ENCODE results near the gene OR51E2.
"Not testable (repeated sequence)": the region's sequence is repeated elsewhere in the genome, so short reads cannot be mapped to it uniquely, and the experiment has no call there.

OR51E2 gene, protein sequence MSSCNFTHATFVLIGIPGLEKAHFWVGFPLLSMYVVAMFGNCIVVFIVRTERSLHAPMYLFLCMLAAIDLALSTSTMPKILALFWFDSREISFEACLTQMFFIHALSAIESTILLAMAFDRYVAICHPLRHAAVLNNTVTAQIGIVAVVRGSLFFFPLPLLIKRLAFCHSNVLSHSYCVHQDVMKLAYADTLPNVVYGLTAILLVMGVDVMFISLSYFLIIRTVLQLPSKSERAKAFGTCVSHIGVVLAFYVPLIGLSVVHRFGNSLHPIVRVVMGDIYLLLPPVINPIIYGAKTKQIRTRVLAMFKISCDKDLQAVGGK

DNA sequence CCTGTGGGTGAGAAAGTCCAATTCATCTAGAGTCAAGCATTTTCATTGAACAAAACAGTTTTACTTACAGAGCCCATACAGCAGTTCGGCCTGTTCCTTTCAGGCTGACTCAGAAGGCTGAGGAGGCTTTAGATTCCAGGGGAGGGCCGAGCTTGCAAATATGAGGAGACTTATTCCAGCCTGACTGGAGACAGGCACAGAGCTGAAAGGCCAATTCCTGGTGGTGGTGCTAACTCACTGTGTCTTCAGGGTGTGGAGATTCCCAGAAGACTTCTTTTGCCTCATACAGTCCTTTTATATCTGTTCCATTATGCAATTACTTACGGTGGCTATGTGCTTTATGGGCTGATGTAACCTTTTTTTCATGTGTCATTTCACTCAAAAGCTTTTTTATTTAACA is at the start of gene OR51E2:
OR51E2 (minus strand) TSS at position 269 of the 400 bp plus-strand sequence. CDS start 15,142 bp downstream, outside the sequence.
- in situ Hi-C loops (cut with MboI; ENCODE audit: low sequenced_read_pairs) = no loop called here

DNA sequence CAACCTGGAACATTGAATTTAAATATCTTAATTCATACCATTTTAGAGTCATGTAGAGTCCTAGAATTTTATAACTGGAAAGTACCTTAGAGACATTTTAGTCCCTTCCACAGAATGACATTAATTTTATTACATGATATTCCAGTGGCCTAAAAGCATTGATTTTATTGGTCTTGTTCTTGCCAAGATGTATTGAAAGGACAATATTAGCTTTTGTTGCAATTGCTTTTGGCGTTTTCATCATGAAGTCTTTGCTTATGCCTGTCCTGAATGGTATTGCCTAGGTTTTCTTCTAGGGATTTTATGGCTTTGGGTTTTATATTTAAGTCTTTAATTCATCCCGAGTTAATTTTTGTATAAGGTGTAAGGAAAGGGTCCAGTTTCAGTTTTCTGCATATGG is 43.1 kb upstream of the OR51E2 start:
- in situ Hi-C loops (cut with MboI; ENCODE audit: low sequenced_read_pairs) = no loop called here

DNA sequence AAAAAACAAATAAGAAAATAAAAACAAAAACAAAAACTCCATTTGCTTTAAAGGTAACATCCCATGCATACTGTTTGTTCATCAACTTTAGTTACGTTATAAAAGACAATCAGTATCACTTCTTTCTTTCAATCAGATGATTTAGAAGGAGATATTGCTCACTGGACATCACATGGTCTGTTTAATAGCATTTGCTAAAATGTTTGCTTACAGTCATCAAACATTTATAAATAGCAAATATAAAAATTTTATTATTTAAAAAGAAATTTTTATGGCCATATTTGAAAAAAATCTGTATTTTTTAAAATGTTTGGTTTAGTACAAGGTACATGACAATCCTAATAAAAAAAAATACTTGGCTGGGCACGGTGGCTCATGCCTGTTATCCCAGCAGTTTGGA is 29.5 kb upstream of the OR51E2 start:
- in situ Hi-C loops (cut with MboI; ENCODE audit: low sequenced_read_pairs) = no loop called here

DNA sequence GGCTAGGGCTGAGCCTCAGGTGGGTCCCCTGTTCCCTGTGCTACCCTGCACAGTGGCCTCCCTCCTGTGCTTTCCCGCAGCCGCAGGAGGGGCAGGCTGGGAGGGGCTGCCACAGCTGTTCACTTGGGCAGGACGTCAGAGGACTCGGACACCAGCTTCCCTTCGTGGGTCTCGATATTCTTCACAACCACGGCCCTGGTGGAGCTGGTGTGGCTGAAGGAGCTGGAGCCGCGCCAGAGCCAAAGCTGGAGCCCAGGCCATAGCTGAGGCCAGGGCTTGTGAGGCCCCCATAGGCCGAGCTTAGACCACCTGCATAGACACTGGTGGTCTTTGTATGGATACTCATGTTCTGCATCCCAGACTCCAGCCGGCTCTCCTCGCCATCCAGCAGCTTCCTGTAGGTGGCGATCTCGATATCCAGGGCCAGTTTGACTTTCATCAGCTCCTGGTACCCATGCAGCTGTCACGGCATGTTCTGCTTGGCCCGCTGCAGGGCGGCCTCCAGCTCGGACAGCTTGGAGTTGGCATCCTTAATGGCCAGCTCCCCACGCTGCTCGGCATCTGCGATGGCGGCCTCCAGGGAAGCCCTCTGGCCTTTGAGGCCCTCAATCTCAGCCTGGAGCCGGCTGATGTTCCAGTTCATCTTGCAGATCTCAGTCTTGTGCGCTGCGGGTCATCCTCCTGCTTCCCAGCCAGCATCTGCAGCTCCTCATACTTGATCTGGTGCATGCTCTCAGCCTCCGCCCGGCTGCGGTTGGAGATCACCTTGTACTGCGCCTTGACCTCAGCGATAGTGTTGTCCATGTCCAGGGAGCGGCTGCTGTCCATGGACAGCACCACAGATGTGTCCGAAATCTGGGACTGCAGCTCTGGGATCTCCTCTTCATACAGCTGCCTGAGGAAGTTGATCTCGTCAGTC is 25.2 kb upstream of the OR51E2 start:
- in situ Hi-C loops (cut with MboI; ENCODE audit: low sequenced_read_pairs) = not testable (repeated sequence)

DNA sequence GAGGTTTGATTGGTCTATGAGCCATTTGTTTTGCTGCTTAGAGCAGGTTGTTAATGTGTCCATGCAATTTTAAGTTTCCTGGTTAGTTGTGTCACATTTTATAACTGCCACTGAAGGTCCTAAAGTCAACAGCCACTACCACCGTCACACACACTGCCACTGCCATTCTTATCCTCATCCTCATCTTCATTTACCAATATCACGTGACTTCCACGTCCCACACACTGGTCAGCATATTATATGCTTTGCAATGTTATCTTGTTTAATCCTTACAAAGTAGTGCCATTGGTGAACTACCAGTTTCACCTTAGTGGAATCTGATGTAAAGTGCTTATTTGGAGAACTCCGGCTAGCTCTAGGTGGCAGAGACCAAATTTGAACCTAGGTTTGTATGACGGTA is 16.6 kb upstream of the OR51E2 start:
- in situ Hi-C loops (cut with MboI; ENCODE audit: low sequenced_read_pairs) = no loop called here

DNA sequence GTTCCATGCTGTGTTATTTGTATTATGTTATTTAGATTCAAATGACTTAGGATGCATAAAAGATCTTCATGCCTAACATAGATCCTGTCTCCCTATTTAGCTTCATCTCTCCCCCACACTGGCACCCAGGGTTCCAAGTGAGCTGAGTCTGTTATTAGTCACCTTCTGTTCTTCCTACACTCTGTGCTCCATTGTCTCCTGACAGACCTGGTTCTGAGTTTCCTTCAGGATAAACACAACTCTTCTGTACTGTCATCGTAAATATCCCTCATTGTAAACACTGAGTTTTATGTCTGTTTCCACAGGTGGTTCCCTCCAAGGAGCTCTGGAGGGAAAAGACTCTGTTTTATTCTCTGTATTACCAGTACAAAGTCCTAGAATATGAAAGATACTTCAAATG is 15.6 kb upstream of the OR51E2 start:
- in situ Hi-C loops (cut with MboI; ENCODE audit: low sequenced_read_pairs) = no loop called here

DNA sequence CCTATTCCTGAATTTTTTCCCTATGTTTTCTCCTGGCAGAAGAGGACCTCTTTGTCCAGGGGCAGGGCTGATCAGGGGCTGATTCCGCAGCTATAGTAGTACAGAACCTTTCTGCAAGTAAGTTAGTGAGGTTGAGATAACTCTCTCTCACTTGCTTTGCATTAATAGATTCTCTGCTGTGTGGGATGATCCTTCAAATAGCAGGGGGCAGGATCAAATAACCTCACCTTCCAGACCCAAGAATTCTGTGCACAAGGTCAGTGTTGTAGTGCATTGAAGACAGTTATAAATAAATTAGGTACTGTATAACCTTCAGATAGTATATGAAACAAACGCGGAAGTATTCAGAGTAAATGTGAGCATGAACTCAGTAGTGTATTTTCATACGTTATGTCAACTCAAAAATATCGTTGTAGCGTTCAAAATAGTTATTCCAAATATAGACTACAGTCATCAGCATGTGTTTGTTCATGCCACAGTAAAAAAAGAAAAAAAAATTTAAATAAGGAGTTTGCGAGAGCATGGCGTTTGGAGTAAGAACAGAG is 7.2 kb upstream of the OR51E2 start:
- in situ Hi-C loops (cut with MboI; ENCODE audit: low sequenced_read_pairs) = no loop called here

DNA sequence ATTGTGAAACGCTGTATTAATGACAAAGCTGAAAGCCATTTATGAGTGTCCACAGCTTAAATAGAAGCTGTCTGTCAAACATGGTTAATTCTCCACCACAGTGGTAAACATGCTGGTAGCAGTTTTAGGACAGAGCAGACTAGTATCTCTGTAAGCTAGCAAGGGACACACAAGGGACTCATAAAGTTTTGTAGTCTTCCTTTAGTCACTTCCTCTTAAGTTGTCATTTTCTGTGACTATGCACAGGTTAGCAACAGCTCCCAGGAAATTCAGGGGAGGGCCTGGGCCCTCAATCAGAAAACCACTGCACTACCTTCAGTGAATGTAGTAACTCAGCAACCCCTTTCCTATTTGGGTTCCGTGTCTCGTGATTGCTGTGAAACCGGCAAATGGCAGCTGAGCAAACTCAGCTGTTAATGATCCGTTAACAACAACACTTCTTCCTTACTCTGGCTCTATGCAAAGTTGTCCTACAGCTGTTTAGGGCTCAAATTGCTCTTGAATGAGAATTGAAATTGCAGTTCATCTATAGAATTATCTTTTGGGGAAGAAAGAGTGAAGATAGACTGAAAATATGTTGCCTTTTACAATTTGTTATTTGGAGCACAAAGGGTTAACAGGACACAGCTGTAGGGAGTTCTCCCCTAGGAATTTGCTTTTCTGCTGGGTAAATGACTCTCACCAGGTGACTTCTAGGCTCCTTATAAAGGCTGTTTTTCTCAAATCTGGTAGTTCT is 6.6 kb upstream of the OR51E2 start, which contains the start of gene MMP26:
MMP26 (plus strand) TSS at position 731 of the 736 bp plus-strand sequence.
- in situ Hi-C loops (cut with MboI; ENCODE audit: low sequenced_read_pairs) = no loop called here

DNA sequence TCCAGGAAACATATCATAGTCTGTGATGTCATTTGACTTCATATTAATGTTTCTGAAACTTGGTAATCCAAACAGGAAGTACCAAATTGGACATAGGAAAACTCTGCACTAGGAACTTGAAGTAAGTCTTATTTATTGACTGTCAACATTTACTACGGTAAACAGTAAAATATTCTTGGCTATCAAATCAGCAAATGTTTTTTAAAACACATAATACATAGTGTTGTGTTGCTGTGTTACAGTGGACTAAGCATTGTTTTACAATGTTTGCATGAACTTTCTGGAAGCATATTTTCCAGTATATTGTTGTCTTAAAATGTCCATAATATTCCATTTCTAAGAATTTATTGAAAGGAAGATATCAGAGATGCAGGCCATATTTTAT is 2.8 kb upstream of the OR51E2 start:
- in situ Hi-C loops (cut with MboI; ENCODE audit: low sequenced_read_pairs) = no loop called here

DNA sequence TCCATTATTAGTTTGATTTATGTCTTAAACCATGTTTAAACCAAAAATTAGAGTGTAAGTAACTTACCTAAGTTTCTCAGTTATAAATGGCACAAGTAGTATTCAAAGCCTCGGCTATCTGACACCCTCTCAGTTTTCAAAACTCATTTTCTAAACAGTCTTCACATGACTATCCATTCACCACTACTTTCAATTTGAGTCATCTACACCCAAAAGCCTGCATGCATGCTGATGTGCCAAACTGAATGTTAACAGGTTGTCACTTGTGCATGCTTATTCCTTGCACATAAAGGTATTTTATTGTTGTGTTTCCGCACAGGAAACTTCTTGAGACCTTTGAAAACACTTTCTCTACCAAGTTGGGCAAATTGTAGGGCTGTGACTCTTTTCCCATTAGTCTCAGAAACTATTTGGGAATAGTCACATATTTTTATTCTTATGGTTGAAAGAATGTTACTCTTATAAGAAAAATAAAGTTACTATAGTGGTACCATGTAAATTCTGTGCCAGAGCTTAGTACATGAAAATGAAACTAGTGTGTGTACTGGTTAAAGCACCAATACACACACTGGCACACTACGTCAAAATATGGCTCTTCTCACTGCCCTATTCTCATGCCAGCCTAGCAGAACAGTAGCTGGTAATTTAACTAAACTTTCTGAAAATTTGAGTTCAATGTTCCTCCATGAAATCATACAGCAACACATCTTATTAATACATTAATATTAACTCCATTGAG is 2.2 kb upstream of the OR51E2 start:
- in situ Hi-C loops (cut with MboI; ENCODE audit: low sequenced_read_pairs) = no loop called here

DNA sequence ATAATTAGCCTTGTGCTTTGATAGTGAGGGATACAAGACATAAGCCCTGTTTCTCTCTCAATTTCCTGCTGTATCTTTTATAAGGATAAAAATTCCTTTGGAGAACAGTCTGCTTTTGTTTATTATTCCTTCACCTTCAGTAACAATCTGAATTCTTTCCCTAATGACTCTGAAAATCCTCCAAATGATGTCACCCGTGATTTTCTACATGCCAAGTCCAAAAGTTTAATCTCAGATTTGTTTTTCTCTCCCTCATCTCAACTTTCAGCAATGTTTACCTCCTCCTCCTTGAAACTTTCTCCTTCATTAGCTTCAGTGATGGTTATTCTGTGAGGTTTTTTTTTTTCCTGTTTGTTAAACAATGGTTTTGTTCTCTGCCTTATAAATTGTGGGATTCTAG is 2.2 kb downstream of the OR51E2 start:
- in situ Hi-C loops (cut with MboI; ENCODE audit: low sequenced_read_pairs) = no loop called here

DNA sequence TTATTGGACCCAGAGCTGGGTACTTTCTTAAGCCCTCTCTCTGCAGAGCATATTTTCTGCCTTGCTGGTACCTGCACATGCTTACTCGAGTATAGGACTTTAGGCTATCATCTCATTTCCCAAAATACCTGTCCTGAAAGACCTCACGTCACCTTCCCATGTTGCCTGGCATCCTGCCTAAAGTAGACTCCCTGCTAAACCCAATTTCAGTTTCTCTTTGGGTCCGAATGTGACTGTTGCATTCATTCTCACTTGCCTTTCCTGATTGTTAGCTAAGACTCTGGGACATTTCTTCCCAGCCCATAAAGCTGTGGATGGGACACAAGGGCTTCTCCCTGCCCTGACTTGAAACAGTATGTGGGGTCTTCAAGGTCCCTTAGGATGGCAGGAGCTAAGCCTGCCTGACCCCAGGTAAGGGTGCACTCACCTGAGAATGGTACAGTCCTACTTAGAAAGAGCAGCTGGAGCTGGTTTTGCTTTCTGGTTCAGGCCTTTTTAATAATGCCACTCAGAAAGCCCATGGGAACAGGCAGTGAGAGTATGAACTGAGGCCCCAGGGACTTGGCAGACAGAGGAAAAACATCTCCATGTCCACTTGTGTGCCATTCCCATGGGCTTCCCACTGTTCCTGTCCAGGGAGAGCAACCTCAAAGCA is 12.9 kb downstream of the OR51E2 start:
- in situ Hi-C loops (cut with MboI; ENCODE audit: low sequenced_read_pairs) = no loop called here

DNA sequence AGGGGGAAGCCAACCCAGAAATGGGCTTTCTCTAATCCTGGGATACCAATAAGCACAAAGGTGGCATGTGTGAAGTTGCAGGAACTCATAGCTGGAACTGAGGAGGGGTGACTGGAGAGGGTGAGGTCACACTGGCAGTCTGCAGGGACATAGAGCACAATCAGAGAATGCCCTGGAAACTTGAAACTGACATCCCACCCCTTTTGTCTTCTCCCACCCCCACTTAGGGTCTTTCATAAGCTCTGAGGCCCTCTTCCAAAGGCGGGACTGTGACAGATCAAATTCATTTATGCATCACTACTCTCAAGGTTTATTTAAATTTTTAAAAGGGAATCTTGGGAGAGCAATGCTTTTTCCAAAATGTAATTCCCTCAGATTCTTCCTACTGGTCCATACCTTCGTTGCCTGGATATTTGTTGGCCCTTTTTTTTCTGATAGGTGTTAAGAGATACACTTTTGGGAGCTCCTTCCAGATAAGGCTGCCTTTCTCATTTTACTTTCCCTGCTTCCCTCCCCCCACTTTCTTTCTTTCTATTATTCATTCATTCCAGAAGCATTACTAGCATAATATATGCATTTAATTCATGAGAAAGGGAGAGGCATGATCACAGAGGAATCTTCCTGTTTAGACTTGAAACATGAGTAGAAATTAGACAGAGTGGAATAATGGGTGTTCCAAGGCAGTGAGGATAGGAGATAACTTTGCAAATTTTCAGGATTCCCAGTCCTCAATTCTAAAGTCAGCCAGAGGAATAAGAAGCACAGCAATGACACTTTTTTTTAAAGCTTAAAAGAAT is 14.8 kb downstream of the OR51E2 start:
- in situ Hi-C loops (cut with MboI; ENCODE audit: low sequenced_read_pairs) = no loop called here

DNA sequence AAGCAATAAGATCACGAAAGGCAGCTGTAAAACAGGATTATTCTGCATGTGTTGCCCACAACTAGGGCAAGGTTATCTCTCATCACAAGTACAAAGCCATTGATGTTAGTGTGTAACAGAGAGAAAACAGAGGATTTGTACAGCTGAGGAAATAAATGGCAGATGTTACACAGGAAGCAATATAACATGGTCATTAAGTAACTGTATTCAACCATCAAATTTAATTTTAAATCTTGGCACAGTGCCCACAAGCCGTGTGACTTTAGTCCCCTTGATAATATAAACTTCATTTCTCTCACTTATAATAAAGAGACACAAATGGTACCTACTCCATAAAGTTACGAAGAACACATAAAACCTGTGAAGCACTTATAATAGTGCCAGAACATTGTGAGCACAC is 17.3 kb downstream of the OR51E2 start:
- in situ Hi-C loops (cut with MboI; ENCODE audit: low sequenced_read_pairs) = no loop called here

DNA sequence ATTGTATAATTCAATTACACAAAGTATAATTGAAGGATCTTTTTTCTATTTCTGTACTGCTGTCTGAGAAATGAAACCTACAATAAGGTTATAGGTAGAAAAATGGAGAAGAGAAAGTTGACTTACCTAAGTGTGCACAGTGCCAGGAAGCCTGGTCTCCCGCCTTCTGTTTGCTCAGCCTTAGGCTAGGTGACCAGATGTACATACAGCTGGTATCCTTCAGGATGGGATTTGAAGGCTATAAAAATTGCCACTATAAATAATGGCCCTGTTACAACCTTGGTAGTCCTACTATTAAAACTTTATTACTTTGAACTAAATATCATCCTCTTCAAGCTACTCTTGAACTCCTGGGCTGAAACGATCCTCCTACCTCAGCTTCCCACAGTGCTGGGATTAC is 19.7 kb downstream of the OR51E2 start:
- in situ Hi-C loops (cut with MboI; ENCODE audit: low sequenced_read_pairs) = no loop called here

DNA sequence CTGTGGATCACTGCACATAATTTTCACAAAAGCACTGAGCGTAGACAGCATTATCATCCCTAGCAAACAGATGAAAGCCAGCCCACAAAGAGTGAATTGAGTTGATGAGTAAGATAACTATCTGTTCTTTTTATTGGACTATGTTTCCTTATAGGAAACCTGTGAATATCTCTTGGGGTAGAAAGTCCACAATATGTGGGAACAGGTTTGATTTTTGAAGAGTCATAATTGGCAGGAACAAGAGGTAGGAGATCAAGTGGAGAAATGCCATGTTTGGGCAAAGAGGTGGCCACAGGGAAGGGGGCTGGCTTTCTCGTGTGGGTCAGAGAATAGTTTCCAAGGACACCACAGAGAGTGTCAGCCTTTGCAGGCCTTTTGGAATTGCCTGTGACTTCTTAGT is 23.9 kb downstream of the OR51E2 start:
- in situ Hi-C loops (cut with MboI; ENCODE audit: low sequenced_read_pairs) = no loop called here

DNA sequence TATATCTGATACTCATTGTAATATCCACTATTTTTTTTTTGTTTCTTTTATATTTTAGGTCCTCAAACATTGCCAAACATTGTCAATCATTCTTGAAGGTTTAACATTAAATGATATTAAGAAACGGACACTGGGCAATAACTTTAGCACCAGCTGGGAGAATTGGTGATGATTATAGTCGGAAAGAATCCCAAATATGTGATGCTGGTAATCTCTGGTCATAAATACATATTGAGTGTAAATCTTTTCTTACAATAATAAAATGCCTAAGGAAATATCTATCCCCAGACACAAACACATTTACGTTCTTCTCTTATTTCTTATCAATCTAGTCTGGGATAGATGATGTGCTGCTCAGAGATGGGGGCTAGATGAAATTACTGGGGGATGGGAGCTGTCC is 25.2 kb downstream of the OR51E2 start:
- in situ Hi-C loops (cut with MboI; ENCODE audit: low sequenced_read_pairs) = no loop called here

DNA sequence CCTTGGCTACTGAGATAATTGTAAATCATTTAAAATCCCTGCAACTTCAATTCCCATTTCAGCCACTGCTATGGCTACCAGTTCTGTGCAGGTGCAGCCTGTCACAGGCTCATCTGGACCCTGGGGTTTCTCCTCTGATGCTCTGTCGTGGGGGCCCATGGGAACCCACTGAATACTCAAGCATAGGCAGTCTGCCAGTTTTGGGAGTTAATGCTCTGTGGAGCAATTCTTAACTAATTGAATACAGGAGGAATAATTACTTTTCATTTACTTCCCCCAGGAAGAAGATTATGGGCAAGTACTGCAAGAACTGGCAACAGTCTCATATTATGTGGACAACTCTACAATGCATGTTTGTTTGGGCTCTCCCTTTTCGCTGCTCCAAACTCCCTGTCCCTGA is 25.9 kb downstream of the OR51E2 start:
- in situ Hi-C loops (cut with MboI; ENCODE audit: low sequenced_read_pairs) = no loop called here

DNA sequence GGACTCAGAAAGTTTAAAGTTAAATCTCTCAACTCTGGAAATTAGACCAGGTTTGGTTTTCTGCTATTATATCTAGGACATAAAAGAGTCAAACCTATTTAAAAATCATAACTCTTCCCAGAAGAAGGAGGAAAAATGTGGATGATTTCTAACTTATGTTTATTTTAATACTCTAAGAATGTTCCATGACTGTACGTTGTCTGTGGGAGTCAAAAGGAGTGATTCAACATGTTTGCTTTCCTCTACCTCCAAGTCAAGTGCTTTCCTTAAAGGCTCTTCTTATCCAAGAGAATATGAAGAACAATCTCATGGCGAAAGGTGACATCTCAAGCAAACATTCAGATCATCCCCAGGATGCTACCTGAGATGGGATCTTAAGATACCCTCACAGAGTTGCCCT is 32.2 kb downstream of the OR51E2 start:
- in situ Hi-C loops (cut with MboI; ENCODE audit: low sequenced_read_pairs) = no loop called here
